Measurements from ENCODE around the gene CDKAL1.

GRCh38 chr6:20737912-20738311, 203.7 kb downstream of the CDKAL1 start:
- TF ChIP-seq GATA2 (IDR thresholded peaks at IDR 0.05; ENCODE audit: low read depth, low read length) (no peak), GATA3 (IDR thresholded peaks at IDR 0.05; ENCODE audit: low read depth, low read length) (no peak)

Measured in SH-SY5Y (cell line).